ENCODE data around the gene MIOS.

Gene MIOS

DNA sequence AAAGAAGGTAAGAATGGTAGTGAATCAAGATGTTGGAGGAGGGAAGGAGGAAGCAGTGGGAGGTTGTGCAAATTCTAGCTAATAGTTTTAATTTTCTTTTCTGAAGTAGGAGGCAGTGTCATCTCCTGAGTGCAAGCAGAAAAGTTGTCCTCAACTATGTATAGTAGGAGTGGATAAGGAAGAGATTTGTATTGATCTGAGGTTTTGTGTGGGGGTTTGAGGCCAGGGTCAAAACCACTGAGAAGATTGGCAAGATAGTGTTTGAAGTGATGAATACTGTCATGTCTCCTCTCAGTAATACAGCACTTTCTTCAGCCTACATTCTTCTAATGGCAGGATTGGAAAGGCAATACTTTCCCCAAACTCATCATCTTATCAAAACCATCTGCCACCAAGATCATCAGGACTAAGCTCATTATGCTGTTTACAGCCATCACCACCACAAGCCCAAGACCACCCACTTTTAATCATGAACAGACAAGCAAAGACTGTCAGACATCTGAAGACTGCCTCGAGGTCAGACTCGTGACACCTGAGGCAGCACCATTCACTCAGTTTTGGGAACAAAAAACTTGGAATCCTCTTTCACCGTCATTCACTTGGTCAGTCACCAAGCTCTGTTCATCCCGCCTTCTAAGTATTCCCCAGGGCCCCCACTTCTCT, 1.5 kb upstream of the MIOS start:
- no peak for TF ChIP-seq FOXK2 (IDR thresholded peaks at IDR 0.05)
- TF ChIP-seq, protein P1, sequence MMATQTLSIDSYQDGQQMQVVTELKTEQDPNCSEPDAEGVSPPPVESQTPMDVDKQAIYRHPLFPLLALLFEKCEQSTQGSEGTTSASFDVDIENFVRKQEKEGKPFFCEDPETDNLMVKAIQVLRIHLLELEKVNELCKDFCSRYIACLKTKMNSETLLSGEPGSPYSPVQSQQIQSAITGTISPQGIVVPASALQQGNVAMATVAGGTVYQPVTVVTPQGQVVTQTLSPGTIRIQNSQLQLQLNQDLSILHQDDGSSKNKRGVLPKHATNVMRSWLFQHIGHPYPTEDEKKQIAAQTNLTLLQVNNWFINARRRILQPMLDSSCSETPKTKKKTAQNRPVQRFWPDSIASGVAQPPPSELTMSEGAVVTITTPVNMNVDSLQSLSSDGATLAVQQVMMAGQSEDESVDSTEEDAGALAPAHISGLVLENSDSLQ (IDR thresholded peaks at IDR 0.05): no peak
- TF ChIP-seq FOXM1 (IDR thresholded peaks at IDR 0.05; ENCODE audit: borderline replicate concordance): no peak
- no peak for TF ChIP-seq ZNF384 (IDR thresholded peaks at IDR 0.05)
- TF ChIP-seq ELF4 (IDR thresholded peaks at IDR 0.05): no peak
- TF ChIP-seq NFRKB (IDR thresholded peaks at IDR 0.05): no peak
- no peak for TF ChIP-seq HDGF (IDR thresholded peaks at IDR 0.05; ENCODE audit: borderline replicate concordance)
- TF ChIP-seq BHLHE40 (IDR thresholded peaks at IDR 0.05; ENCODE audit: borderline replicate concordance): no peak
- no peak for TF ChIP-seq SP1 (IDR thresholded peaks at IDR 0.05)
- TF ChIP-seq ARNT (IDR thresholded peaks at IDR 0.05): no peak
- no peak for TF ChIP-seq TARDBP (IDR thresholded peaks at IDR 0.05)
- TF ChIP-seq CTBP1 (IDR thresholded peaks at IDR 0.05; ENCODE audit: borderline replicate concordance): no peak
- TF ChIP-seq L3MBTL2 (conservative IDR thresholded peaks at IDR 0.05): no peak
- no peak for TF ChIP-seq FOXA1 (IDR thresholded peaks at IDR 0.05)
- POLR2A ChIA-PET: interaction anchor here (1.6 to 2.0 kb wide), 2 partner anchors 10 to 75 kb away, joined by 4 to 9 read pairs; partner anchors contain the start of gene UMAD1
- no peak for DNase-seq (ENCODE audit: extremely low spot score)
- CTCF ChIA-PET: no interaction called here

DNA sequence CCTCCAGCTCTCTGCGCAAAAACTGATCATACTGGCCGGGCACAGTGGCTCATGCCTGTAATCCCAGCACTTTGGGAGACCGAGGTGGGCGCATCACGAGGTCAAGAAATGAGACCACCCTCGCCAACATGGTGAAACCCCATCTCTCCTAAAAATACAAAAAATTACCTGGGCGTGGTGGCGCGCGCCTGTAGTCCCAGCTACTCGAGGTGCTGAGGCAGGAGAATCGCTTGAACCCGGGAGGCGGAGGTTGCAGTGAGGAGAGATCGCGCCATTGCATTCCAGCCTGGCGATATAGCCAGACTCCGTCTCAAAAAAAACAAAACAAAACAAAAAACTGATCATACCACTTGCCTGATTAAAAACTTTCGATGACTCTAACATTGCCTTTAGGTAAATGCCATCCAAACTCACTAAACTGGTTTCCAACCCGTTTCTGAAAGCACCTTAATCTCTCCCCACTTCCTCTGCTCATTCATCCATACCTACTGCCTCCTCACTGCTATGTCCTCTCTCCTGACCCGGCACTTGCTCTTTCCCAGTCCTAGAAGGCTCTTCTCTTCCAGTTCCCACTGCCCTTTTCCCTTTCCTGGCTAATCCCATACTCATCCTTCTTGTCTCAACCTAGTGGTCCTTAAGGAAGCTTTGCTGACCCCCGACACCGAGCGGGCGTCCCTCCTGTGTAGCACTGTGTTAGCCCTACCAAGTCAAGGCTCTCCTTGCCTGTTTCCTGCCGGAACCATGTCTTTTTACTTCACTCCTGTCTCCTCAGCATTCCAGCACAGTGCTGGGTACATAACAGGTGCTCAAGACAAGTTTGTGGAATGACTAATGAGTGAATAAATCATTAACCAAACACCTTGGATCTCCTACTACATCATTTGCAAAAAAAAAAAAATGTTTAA, 686 bp upstream of the MIOS start:
- ChIA-PET POLR2A (interaction anchor here (0.6 kb wide), 1 partner anchor 1060 kb away, joined by 4 read pairs; no protein-coding TSS in a partner anchor), CTCF (no interaction called here)
- DNase-seq (ENCODE audit: extremely low spot score): no peak
- TF ChIP-seq FOXM1 (IDR thresholded peaks at IDR 0.05; ENCODE audit: borderline replicate concordance): no peak
- no peak for TF ChIP-seq BHLHE40 (IDR thresholded peaks at IDR 0.05; ENCODE audit: borderline replicate concordance)
- TF ChIP-seq LEF1 (IDR thresholded peaks at IDR 0.05; ENCODE audit: borderline replicate concordance): no peak
- TF ChIP-seq ARNT (IDR thresholded peaks at IDR 0.05): no peak
- TF ChIP-seq, protein P1 (IDR thresholded peaks at IDR 0.05): no peak
- TF ChIP-seq FOXA1 (IDR thresholded peaks at IDR 0.05): no peak
- TF ChIP-seq L3MBTL2 (conservative IDR thresholded peaks at IDR 0.05): no peak
- no peak for TF ChIP-seq ZNF384 (IDR thresholded peaks at IDR 0.05)
- TF ChIP-seq HDGF (IDR thresholded peaks at IDR 0.05; ENCODE audit: borderline replicate concordance): no peak
- TF ChIP-seq CTBP1 (IDR thresholded peaks at IDR 0.05; ENCODE audit: borderline replicate concordance): no peak
- no peak for TF ChIP-seq NFRKB (IDR thresholded peaks at IDR 0.05)
- TF ChIP-seq SUZ12 (IDR thresholded peaks at IDR 0.05): no peak

DNA sequence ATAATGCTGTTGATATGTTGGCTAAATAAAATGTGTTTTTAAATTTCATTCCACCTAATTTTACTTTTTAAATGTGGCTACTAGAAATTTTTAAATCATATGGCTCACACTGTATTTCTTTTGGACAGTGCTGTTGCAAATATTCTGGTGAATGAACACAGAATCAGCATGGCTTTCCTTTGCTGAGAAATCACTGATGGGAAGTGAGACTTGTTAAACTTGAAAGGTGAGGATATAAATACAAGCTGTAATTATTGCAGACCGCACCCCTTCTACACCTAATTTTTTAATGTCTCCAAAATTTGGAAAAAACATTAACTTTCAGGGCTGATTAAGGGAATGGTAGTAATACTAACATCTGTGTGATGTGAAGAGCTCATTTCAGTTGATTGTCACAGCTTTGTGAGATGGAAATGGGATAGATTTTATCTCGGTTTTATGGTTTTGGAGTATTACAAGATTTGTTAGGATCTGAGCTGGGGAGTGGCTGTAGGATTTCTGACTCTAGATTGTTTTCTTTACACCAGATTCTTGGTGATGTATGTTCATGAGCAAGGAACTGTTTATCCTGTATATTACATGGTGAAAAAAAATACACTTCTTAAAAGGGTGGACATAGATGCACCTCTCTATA, 1.3 kb downstream of the MIOS start:
- CTCF ChIA-PET: no interaction called here
- no peak for DNase-seq (ENCODE audit: extremely low spot score)
- POLR2A ChIA-PET: no interaction called here

DNA sequence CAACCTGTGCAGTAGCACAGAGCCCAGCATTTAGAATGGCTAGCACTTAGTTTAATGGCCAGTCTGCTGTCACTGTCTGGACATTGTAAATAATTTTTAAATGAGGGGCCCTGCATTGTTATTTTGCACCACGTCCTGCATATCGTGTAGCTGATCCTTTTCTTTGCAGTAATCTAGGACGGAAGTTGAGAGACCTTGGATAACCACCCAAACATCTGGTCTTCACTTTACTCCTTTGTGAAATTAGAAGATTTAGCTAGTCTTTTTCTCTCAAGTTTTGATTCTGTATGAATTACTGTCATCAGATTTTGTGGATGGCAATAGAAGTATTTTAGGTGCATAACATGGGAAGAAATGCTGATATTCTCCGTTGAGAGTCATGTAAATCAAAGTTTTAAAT, 1.9 kb downstream of the MIOS start:
- POLR2A ChIA-PET: no interaction called here
- DNase-seq (ENCODE audit: extremely low spot score): no peak
- CTCF ChIA-PET: interaction anchor here (0.6 kb wide), 2 partner anchors 12 to 716 kb away, joined by 3 read pairs; no protein-coding TSS in a partner anchor
- no peak for TF ChIP-seq SUZ12 (IDR thresholded peaks at IDR 0.05)
- TF ChIP-seq FOXK2 (IDR thresholded peaks at IDR 0.05): no peak
- TF ChIP-seq L3MBTL2 (conservative IDR thresholded peaks at IDR 0.05): no peak
- no peak for TF ChIP-seq FOXA1 (IDR thresholded peaks at IDR 0.05)
- no peak for TF ChIP-seq ELF4 (IDR thresholded peaks at IDR 0.05)
- no peak for TF ChIP-seq ZNF384 (IDR thresholded peaks at IDR 0.05)
- TF ChIP-seq CTBP1 (IDR thresholded peaks at IDR 0.05; ENCODE audit: borderline replicate concordance): no peak
- no peak for TF ChIP-seq NFRKB (IDR thresholded peaks at IDR 0.05)
- TF ChIP-seq FOXM1 (IDR thresholded peaks at IDR 0.05; ENCODE audit: borderline replicate concordance): no peak
- TF ChIP-seq BHLHE40 (IDR thresholded peaks at IDR 0.05; ENCODE audit: borderline replicate concordance): no peak
- no peak for TF ChIP-seq ARNT (IDR thresholded peaks at IDR 0.05)
- TF ChIP-seq, protein P1 (IDR thresholded peaks at IDR 0.05): no peak
- TF ChIP-seq HDGF (IDR thresholded peaks at IDR 0.05; ENCODE audit: borderline replicate concordance): no peak
- no peak for TF ChIP-seq SP1 (IDR thresholded peaks at IDR 0.05)
- TF ChIP-seq TARDBP (IDR thresholded peaks at IDR 0.05): no peak
- TF ChIP-seq LEF1 (IDR thresholded peaks at IDR 0.05; ENCODE audit: borderline replicate concordance): no peak

More for the DNA sequence above, 1.3 kb downstream of the MIOS start:
- TF ChIP-seq NFRKB (IDR thresholded peaks at IDR 0.05) (no peak), HDGF (IDR thresholded peaks at IDR 0.05; ENCODE audit: borderline replicate concordance) (no peak), LEF1 (IDR thresholded peaks at IDR 0.05; ENCODE audit: borderline replicate concordance) (no peak), FOXA1 (IDR thresholded peaks at IDR 0.05) (no peak), CTBP1 (IDR thresholded peaks at IDR 0.05; ENCODE audit: borderline replicate concordance) (no peak), L3MBTL2 (conservative IDR thresholded peaks at IDR 0.05) (no peak), ELF4 (IDR thresholded peaks at IDR 0.05) (no peak)

DNA sequence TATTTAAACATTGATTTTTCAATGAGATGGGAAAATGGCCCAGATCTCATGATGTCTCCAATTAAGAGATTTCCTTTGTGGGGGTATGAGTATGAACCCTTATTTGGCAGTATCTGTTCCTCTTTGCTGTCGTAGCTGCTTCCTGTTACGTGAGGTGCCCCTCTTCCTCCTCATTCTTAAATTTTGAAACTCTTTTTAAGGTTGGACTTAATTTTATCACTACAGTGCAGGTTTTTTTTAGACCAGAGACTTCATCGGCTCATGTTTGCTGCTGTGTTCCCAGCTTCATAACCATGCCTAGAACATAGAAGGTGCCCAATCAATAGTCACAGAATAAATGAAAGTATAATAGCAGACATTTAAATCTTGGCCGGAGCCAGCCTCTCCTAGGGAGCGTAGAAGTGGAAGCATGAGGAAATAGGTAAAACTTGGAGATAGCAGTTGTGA, 2.4 kb downstream of the MIOS start:
- no peak for TF ChIP-seq FOXA1 (IDR thresholded peaks at IDR 0.05)
- no peak for TF ChIP-seq NFRKB (IDR thresholded peaks at IDR 0.05)
- no peak for TF ChIP-seq BHLHE40 (IDR thresholded peaks at IDR 0.05; ENCODE audit: borderline replicate concordance)
- ChIA-PET POLR2A (no interaction called here), CTCF (interaction anchor here (0.6 kb wide), 2 partner anchors 11 to 715 kb away, joined by 3 read pairs; no protein-coding TSS in a partner anchor)
- no peak for DNase-seq (ENCODE audit: extremely low spot score)

All from HEK293T (cell line).